UCSD-AML1 (cell line): ENCODE results near the gene EIF4E1B.

Experiments used
- DNase-seq: peaks from one replicate; lab custom pipeline; 2025; ENCODE audit not compliant: unreplicated experiment; lab: John Stamatoyannopoulos, UW

Gene EIF4E1B

DNA sequence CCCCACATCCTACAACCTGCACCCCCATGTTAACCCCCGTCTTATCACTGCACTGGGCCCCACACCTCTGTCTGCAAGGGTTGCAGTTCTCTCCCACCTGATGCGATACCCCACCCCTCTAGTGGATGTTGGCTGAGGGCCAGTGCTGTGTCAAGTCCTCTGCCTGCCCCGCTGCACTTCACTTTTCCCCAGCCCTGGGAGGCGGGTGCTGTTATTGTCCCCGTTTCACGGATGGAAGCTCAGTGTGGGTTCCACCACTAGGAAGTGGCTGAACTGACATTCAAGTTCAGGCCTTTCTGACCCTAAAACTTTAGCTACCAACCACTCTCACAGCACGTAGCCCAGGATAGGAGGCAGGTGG, 3.6 kb upstream of the EIF4E1B start:
- no peak for DNase-seq

DNA sequence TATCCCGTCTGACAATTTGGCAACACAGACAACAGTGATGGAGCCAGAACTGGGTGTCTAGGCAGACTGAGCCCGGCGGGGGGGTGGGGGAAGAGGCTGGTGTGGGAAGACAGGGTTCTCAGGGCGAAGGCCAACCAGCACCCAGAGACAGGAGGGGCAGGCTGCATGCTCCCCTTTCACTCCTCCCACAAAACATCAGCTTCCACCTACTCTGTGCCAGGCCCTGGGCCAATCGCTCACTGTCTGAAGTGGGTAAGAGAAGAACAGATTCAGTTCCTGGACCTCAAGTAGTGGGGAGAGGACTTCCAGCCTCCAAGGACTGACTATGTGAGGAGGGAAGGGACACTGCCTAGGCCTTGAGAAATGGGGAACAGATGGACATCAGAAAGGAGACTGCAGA, 2.9 kb upstream of the EIF4E1B start:
- no peak for DNase-seq

DNA sequence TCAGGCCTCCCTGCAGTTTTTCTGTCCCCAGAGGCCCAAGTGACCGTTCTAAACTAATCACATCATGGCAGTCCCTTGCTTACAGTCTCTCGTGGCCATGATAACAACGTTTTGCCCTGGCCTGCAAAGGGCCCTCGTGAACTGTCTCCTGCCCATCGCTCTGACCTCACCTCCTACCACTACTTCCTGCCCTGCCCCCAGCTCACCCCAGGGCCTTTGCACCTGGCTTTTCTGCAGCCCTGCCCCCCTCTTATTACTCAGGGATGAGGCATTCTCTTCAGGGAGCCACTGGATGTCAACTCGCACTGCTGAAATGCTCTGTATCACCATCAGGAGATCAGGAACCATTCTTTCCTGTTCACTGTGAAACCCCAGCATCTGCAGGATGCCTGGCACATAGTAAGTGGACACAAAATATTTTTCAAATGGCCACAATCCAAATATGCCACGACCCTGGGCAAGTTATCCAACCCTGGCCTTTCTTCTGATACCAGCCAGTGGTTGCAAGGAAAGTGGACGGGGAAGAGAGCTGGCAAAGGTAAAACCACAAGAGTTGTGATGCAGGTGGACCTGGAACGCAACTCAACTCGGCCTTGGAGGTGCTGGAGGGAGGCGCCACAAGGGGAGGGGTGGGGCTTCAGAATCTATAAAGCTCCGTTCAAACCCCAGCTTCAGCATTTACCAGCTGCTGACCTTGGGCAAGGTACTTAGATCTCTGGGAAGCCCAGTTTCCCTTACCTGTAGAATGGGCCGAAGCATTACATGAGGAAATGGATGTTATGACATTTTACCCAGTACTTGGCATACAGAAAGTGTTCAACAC, 1.9 kb upstream of the EIF4E1B start:
- DNase-seq: no peak

DNA sequence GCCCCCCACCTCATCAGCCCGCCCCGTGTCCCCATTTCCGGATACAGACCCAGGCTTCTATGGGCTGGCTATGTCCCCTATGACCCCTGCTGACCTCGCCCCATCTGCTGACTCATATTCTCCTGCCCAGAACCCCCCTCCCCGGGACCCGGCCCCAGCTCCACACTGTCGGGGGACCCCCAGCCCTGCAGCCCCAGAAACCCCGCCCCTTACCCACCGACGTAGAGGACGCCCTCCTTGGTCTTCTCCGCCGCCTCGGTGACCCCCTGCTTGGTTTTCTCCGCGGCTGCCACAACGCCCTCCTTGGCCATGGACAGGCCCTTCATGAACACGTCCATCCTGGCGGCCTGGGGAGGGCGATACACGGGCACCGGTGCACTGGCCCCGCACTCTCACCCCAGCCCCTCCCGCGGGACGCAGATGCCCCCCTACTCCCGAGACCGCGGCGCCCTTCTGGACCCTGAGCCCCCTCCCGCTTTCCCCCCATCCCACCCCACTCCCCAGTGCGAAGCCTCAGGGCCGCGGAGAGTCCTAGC, 1.1 kb upstream of the EIF4E1B start:
- DNase-seq: no peak

DNA sequence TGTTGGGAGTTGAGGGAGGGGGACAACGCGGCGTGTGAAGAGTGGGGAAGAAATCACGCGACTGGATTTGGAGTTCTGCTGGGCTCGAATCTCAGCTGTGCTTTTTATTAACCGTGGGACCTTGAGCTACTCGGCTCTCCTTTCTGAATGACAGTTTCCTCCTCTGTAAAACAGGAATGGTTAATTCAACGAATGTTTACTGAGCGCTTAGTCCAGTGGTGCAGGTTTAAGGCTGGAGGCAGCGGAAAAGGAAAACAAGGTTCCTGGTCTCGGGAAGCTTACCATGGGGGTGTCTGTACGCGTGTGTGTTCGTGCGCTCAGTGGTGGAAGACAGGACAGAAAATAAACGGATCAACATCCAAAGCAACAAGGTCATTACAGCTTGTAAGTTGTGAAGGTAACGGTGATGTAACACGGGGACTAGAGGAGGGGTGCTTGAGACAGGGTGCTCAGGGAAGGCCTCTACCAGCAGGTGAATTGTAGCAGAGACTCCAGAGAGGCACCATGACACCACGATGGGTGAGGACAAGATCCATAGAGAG, 277 bp downstream of the EIF4E1B start:
- DNase-seq: no peak

DNA sequence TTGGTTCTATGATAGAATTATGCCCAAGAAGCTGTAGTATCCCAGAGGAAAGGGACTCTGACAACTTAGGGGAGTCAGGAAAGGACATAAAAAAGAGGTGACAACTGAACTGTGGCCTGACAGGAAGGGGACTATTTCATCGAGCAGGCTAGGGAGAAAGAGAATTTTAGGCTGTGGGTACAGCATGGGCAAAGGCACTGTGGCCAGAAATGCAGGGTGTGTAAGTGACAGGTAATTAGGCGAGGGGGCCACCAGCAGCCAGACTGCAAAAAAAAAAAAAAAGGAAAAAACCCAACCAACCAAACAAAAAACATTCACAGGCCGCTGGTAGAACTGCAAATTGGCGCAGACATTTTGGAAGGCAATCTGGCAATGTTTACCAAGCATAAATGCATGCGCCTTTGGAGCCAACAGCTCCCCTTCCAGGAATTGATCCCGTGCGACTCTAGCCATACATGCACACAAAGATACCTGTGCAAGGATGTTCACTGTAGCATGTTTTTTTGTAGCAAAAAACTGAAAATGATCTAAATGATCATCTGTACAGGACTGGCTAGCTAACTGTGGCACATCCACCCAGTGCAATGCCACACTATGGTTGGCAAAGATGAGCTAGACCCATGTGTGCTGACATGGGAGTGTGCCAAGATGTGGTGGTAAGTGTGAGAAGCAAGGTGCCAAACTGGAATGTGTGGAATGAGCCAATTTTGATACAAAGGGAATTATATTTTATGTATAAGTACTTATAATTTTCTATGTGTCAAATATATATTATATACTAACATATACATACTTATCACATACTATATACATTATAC, 1.1 kb downstream of the EIF4E1B start:
- no peak for DNase-seq

DNA sequence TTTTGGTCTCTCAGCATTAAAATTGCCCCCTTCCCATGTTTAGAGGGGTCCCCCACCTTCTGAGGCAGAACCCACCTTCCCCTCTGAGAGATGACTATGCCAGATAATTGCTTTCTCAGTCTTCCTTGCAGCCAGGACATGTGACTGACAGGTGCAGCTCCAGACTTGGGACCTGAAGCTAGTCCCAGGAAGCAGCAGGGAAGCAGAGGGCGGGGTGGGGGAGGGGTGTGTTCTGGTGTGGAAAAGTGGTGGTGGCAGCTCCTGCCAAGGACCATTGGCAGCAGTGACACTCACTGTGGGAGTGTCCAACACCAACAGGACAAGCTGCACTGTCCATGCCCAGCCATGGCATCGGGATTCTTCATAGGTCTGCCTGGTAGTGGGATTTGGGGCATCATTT, 2.3 kb downstream of the EIF4E1B start:
- no peak for DNase-seq

DNA sequence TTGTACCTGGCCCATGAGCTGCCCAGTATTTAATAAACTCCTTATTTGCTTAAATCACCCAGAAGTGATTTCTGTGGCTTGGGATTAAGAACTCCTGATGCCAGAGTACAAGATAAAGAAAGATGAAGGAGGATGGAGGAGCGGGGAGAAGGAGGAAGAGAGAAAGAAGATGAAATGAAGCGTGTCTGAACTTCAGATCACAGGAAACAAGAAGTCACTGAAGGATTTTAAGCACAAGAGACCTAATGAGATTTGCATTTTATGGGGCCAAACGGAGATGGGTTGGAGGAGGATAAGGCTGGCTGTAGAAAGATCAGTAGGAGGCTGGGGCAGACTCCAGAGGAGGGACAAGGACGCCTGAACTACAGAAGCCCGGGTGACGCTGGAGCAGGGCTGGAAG, 3.1 kb downstream of the EIF4E1B start:
- DNase-seq: no peak

DNA sequence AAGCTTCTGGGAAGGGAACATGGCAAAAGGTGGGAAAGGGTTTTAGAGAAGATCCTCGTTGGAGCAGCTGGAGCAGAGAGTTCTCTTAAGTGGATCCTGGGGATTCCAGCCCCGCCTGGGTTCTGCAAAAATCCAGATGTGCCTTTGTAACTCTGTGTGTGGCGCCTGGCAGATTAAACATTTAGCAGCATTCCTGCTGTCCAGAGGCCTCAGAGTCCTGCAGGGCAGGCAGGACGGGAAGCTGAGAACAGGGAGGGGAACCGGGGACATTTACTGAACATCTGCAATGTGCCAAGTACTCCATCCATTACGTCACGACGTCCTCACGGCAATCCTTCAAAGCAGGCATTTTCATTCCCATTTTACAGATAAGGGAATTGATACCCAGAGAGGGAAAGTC, 6.0 kb downstream of the EIF4E1B start:
- DNase-seq: no peak

DNA sequence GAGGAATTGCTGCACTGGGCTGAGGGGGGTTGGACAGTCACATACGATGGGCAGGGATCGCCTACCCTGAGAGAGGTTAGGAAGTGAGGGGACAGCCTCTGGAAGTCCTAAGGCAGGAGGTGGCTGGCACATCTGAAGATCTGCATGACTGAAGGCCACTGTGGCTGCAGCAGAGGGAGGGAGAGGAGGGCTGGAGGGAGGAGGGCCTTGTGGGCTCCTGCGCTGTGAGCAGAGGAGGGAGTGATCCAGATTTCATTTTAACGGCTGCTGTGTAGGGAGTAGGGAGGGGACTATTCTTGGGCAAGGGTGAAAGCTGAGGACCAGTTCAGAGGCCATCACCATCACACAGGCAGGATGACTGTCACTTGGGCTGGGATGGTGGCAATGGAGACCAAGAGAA, 7.1 kb downstream of the EIF4E1B start:
- DNase-seq: no peak

DNA sequence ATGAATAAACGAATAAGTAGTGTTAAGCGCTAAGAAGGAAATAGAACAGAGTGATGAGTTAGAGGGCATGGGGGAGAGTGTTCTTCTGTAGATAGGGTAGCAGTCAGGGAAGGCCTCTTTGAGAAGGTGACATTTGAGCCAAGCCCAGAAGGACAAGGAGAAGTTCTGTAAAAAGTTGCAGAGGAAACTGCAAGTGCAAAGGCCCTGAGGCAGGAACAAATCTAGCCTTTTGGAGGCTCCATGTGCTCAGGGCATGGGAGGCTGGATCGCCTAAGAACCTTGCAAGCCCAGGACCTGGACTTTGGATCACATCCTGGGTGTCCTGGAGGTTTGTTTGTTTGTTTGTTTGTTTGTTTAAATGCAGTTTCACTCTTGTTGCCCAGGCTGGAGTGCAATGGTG, 8.0 kb downstream of the EIF4E1B start:
- no peak for DNase-seq

DNA sequence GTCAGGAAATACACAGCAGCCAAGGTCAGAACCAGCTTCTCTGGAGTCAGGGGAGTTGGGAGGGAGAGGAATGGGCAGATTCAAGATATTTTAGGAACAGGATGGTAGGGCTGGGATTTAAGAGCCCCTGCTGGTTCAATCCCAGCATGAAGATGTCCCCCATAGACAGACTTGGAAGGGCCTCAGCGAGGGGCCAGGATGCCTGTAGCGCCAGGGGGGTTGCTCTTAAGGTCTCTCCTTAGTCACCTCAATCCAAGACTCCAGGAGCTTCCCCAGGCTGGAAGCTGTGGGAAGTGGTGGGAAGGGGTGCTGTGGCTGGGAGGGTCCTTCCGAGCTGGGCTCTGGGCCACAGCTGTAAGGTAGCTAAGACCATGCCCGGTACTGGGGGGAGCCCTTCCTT, 8.7 kb downstream of the EIF4E1B start:
- no peak for DNase-seq

DNA sequence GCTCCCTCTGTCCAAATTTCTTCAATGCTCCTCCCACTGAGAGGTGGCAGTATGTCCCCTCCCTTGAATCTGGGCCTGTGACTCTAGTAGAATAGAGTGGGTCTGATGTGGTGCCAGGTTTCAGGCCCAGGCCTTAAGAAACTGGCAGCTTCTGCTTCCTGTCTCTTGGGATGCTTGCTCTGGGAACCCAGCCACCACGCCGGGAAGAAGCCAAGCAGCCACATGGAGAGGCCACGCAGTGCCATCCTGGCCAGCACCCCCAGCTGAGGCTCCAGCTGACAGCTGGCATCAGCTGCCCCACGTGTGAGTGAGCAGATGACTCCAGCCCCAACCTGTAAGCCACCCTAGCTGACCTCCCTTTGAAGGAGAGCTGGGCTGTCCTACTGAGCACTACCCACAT, 9.5 kb downstream of the EIF4E1B start:
- DNase-seq: no peak

DNA sequence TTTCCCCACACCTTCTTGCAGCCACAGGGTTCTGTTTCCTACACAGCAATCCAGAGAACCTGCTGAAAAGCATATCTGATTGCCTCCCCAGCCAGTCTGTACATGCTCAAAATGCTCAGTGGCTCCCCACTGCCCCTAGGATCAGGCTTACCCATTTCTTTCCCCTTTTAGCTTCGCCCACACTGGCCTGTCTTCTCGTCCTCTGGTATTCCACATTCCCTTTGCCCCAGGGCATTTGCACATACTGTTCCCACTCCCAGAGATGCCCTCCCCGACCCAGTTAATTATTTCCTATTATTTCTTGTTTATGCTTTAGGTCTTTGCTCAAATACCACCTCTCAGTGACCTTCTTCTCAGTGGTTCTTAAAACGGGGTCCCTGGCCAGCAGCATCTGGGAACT, 10.1 kb downstream of the EIF4E1B start:
- no peak for DNase-seq

DNA sequence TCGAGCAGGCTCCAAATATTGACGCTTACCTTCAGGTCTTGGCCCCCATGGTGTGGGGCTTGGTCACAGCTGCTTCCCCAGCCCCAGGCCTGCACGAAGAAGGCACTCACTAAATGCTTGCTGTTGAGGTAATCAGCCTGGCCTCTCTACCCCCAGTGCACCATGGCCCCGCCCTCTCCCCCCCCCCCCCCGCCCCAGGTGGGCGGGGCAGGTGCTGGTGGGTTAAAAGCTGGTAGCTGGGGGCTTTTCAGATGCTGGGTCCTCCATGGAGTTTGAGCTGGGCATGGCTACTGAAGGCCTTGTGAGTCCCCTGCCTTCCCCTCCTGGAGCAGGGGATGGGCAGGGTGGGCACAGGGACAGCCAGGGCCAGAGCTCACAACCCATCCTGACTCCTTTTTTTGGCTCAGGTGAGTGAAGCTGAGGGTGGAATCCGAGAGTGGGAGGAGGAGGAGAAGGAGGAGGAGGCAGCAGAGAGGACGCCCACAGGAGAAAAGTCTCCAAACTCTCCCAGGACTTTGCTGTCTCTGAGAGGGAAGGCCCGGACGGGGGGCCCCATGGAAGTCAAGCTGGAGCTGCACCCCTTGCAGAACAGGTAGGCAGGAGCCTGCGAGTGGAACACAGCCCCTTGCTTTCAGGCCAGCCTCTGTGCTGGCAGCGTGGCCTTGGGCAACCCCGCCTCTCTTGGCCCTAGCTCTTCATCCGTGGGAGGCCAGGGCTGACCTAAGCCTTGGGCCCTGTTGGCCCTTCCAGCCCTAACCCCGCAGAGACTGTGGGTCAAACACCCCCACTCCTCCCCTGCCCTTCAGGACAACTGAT, 12.4 kb downstream of the EIF4E1B start:
- DNase-seq: no peak

DNA sequence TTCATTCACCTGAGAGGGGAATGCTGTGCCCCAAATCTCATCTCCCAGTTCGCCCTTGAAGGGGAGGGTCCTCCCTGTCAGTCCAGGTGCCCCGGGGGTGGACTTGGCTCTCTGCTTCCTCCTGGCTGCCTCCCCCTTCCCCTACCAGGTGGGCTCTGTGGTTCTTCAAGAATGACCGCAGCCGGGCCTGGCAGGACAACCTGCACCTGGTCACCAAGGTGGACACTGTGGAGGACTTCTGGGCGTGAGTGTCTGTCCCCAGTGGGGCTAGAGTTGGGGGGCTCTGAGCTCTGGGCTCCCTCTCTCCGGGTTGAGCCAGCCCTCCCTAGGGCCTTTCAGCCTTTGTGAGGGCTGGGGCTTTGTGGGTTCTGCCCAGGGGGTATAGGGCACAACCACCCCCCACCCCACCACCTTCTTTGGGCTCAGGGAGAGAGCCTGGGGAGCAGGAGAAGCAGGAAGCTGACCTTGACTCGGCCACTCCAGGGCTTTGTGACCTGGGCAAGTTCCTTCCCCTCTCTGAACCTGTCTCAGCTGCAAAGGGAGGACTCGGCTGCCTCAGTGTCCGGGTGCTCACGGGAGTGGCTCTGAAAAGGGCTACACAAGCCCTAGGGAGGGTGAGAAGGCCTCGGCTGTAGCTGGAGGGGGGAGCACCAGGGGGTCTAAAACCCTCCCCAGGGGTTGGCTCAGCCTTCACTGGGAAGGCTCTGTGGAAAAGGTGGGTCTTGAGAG, 13.2 kb downstream of the EIF4E1B start:
- DNase-seq: no peak

DNA sequence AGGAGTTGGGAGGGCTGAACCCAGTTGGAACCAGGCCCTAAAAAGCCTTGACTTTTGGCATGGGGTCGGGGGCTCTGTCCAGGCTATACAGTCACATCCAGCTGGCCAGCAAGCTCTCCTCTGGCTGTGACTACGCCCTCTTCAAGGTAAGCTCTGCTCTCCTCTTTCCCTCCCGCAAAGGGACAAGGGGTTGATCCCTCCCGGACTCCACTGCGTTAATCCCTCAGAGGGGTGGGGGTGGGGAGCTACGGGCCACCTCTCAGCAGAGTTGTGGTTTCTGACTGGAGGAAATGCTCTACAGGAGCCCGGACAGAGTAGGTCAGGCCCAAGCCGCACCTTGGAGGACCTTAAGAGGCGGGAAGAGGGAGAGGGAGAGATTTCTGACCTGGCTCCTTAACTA, 13.8 kb downstream of the EIF4E1B start:
- no peak for DNase-seq

DNA sequence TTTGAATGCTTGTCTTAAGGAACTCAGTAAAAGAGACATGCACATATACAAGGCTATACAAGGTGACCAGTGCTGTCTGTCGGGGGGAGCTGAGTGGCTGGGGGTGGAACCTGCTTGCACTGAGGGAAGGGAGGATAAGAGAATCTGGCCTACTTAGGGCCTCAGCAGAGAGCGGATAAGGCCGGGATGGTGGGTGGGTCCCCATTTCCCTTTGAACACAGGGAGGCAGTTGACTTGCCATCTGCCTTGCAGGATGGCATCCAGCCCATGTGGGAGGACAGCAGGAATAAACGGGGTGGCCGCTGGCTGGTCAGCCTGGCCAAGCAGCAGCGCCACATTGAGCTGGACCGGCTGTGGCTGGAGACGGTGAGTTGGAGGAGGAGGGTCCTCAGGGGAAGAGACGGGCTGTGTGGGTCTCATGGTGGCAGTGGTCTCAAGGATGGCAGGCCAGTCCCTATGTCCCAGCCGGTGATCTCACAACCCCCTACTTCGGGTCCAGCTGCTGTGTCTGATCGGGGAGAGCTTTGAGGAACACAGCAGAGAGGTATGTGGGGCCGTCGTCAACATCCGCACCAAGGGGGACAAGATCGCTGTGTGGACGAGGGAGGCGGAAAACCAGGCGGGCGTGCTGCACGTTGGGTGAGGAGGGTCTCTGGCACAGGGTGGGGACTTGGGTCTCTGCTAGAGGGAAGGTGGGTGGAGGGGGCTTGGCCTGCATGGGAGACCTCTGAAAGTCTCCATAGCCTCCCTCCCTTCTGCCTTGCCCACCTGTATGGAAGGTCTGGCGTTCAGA, 14.6 kb downstream of the EIF4E1B start:
- DNase-seq: no peak

DNA sequence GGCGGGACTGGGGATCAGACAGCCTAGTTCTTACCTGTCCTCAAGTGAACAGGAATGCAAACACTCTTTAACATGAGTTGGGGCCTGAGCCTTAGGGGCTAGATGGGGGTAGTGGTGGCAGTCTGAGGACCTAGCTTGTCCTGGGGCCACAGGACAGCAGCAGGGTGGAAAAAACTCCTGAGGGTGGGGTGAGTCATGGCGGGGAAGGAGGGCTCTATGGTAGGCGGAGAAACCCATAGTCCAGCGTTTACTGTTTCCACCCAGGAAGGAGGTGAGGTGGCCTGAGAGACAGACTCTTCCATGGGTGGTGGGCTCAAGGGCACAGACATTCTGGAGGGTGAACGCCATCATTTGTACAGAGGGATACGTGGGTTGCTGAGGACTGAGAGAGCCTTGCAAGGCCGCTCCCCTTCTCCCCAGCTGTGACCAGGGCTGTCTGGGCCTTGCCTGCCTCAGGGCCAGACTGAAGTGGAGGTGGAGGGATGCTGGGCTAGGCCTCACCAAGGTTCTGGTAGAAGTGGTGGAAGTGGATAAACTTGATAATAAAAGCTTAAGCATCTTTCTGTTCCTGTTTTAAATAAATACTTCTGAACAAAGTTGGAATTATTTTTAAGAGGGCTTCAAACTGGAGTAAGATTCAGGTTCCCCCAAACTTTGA, 15.7 kb downstream of the EIF4E1B start:
- no peak for DNase-seq
